Gastrocnemius medialis (tissue), 4 donors: ENCODE data around the gene TCFL5. TPM values are rescaled to one million over a fixed set of nuclear protein-coding genes. Genes with fewer than 3 reads are reported as not detected.

Source experiments
- ATAC-seq, 2 donors: fragments of 150-250 bp; one replicate each; pipeline ENCODE4 v1.9.1; 2016
- DNase-seq, 2 donors: peaks; one replicate each; pipeline ENCODE4 v3.0.0-alpha.2; 2019
- H3K27ac ChIP-seq, 4 donors: fragments of 200-600 bp; sonication (generic); 1 replicate in 1 of 4; 2 replicates in 3 of 4; pipeline ENCODE4 v1.5.1; 2016 to 2018; ENCODE audit warnings: mild to moderate bottlenecking in 2 of 4, moderate library complexity in 1 of 4
- H3K27me3 ChIP-seq, 3 donors: fragments of 200-600 bp; sonication (generic) in 2 of 3; 1 replicate in 1 of 3; 2 replicates in 2 of 3; pipeline versions ENCODE4 v1.5.1 to v1.6.0; 2016 to 2019; ENCODE audit warnings: mild to moderate bottlenecking in 1 of 3, moderate library complexity in 1 of 3
- H3K36me3 ChIP-seq, 2 donors: fragments of 200-600 bp; sonication (generic) in 1 of 2; one replicate each; pipeline ENCODE4 v1.5.1; 2017 to 2018
- H3K4me1 ChIP-seq, 2 donors: fragments of 200-600 bp; sonication (generic) in 1 of 2; one replicate each; pipeline ENCODE4 v1.5.1; 2016 to 2017; ENCODE audit warnings: mild to moderate bottlenecking in 2 of 2
- H3K4me3 ChIP-seq, 4 donors: fragments of 200-600 bp; sonication (generic) in 3 of 4; 1 replicate in 1 of 4; 2 replicates in 3 of 4; pipeline ENCODE4 v1.5.1; 2016 to 2019; ENCODE audit warnings: mild to moderate bottlenecking in 2 of 4
- H3K9me3 ChIP-seq, 3 donors: fragments of 200-600 bp; sonication (generic) in 2 of 3; 1 replicate in 1 of 3; 2 replicates in 2 of 3; pipeline ENCODE4 v1.5.1; 2016 to 2019
- CTCF ChIP-seq, 5 experiments: fragments of 450-650 bp in 3 of 5; fragments of 200-600 bp in 2 of 5; sonication (generic) in 2 of 5; IDR thresholded peaks in 4 of 5; conservative IDR thresholded peaks in 1 of 5; 1 replicate in 4 of 5; 2 replicates in 1 of 5; pipeline ENCODE4 v1.5.1; 2016 to 2019; ENCODE audit warnings: antibody characterized with exemption in 5 of 5, mild to moderate bottlenecking in 3 of 5, moderate library complexity in 3 of 5
- POLR2A ChIP-seq, 2 donors: fragments of 450-650 bp; IDR thresholded peaks; one replicate each; pipeline ENCODE4 v1.6.1; 2017; ENCODE audit warnings: antibody characterized with exemption in 2 of 2, mild to moderate bottlenecking in 2 of 2, moderate library complexity in 2 of 2
- in situ Hi-C, 4 donors: fragments of 200-750 bp; cut with MboI; loops; one replicate each; pipeline versions ENCODE4 v1.15.0 to v1.8.0; 2017; ENCODE audit warnings: low sequenced_read_pairs in 4 of 4
- intact Hi-C: fragments of 100-400 bp; cut with DNase I; formaldehyde crosslinking; loops from one replicate; pipeline ENCODE4 v1.15.1; 2023; ENCODE audit warnings: low total_unique reads
- total RNA-seq, 4 donors: library from RNA; depleted of rRNA; stranded (reverse); fragments of >200 nt; gene quantifications; one replicate each; pipeline versions ENCODE4 v1.1.0 to v1.2.3, GENCODE V29; 2016

The TCFL5 gene
- total RNA-seq, 4 donors from 2014 or later: 5.3 to 7.3 (median 6.3) TPM

GRCh38 chr20:62907384-62908317, 46.0 kb upstream of the TCFL5 start:
- DNase-seq: no peak
- Histone ChIP-seq H3K36me3 (peaks cover 5 to 93% of the 10 kb centered on the region in 2 donors), H3K9me3 (no peaks in the 10 kb centered on the region), H3K4me1 (peaks cover 0 to 6% of the 10 kb centered on the region in 2 donors), H3K27ac (no peak overlapping the region), H3K4me3 (no peak overlapping the region), H3K27me3 (no peaks in the 10 kb centered on the region)
- ATAC-seq: no peak
- TF ChIP-seq CTCF (IDR thresholded peaks at IDR 0.05 in 4 of 5, conservative IDR thresholded peaks at IDR 0.05 in 1 of 5) (peak in 2 of 5 experiments; percentile 11 to 36), POLR2A (IDR thresholded peaks at IDR 0.05) (no peak)
- intact Hi-C loops (no loop called here), in situ Hi-C loops (no loop called here)

GRCh38 chr20:62906647-62907375, 45.2 kb upstream of the TCFL5 start:
- intact Hi-C loops: no loop called here
- Histone ChIP-seq H3K9me3 (no peaks in the 10 kb centered on the region), H3K36me3 (peaks cover 5 to 94% of the 10 kb centered on the region in 2 donors), H3K27ac (peak overlapping the region in 2 of 4 donors; percentile 27 to 44), H3K27me3 (no peaks in the 10 kb centered on the region), H3K4me3 (no peak overlapping the region), H3K4me1 (peaks cover 0 to 6% of the 10 kb centered on the region in 2 donors)
- DNase-seq: no peak
- TF ChIP-seq POLR2A (IDR thresholded peaks at IDR 0.05): no peak
- TF ChIP-seq CTCF (IDR thresholded peaks at IDR 0.05 in 4 of 5, conservative IDR thresholded peaks at IDR 0.05 in 1 of 5): no peak
- in situ Hi-C loops: no loop called here
- no peak for ATAC-seq

- DNase-seq (peak; percentile 65 to 77), ATAC-seq (peak; percentile 82 to 88)
- in situ Hi-C loops: no loop called here
- Histone ChIP-seq H3K9me3 (no peaks in the 10 kb centered on the region), H3K4me1 (peaks cover 0 to 6% of the 10 kb centered on the region in 2 donors), H3K36me3 (peaks cover 5 to 88% of the 10 kb centered on the region in 2 donors), H3K27me3 (no peaks in the 10 kb centered on the region), H3K27ac (peak overlapping the region in 2 of 4 donors; percentile 27 to 44), H3K4me3 (no peak overlapping the region)
- TF ChIP-seq CTCF (IDR thresholded peaks at IDR 0.05 in 4 of 5, conservative IDR thresholded peaks at IDR 0.05 in 1 of 5) (no peak), POLR2A (IDR thresholded peaks at IDR 0.05) (no peak)
- intact Hi-C loops: no loop called here
Measured at GRCh38 chr20:62906209-62906608, 44.6 kb upstream of the TCFL5 start.

- no peaks in the 10 kb centered on the region for H3K9me3 ChIP-seq
- TF ChIP-seq CTCF (IDR thresholded peaks at IDR 0.05 in 4 of 5, conservative IDR thresholded peaks at IDR 0.05 in 1 of 5) (no peak), POLR2A (IDR thresholded peaks at IDR 0.05) (no peak)
- no peaks in the 10 kb centered on the region for H3K27me3 ChIP-seq
- DNase-seq (no peak), ATAC-seq (no peak)
- no peak overlapping the region for H3K4me3 ChIP-seq
- in situ Hi-C loops (no loop called here), intact Hi-C loops (no loop called here)
- no peak overlapping the region for H3K27ac ChIP-seq
- H3K36me3 ChIP-seq: peaks cover 5 to 83% of the 10 kb centered on the region in 2 donors
- peaks cover under 1 to 8% of the 10 kb centered on the region in 2 donors for H3K4me1 ChIP-seq
Measured at GRCh38 chr20:62905536-62906117, 44.0 kb upstream of the TCFL5 start.
